ENCODE results near the gene MTA2. TPM values are rescaled to one million over a fixed set of nuclear protein-coding genes. Genes with fewer than 3 reads are reported as not detected.
A peak's percentile ranks its signal among the peaks of the same experiment; 100 is the strongest.

Gene MTA2
- total RNA-seq, 2 experiments from 2014 or later: 191 to 197 TPM

- no peaks in the 10 kb centered on the region for H3K27me3 Mint-ChIP-seq (ENCODE audit: low read depth)
- H3K4me1 Mint-ChIP-seq (ENCODE audit: low read depth): peaks cover 57% of the 10 kb centered on the region
- DNase-seq: peak; percentile 74
- peak overlapping the region; percentile 98 for H3K27ac Mint-ChIP-seq
- intact Hi-C loops (cut with micrococcal nuclease): loop anchor here (1.0 to 5.0 kb wide), 6 partner anchors 9 to 160 kb away; partner anchors contain the start of genes B3GAT3, C11orf98, CSKMT and GANAB
- CTCF ChIA-PET: interaction anchor here (0.7 to 5.3 kb wide), 15 partner anchors 9 to 311 kb away, joined by 3 to 28 read pairs (median 4); partner anchors contain the start of genes C11orf98, CSKMT, MTA2 and TUT1
- H3K9me3 Mint-ChIP-seq: no peaks in the 10 kb centered on the region
- H3K4me3 Mint-ChIP-seq: peak overlapping the region; percentile 99
- peaks cover 28% of the 10 kb centered on the region for H3K36me3 Mint-ChIP-seq (ENCODE audit: low read depth)
These were observed 10.2 kb upstream of the MTA2 start for GRCh38 chr11:62611705-62612365.

GRCh38 chr11:62610814-62611704 is 9.4 kb upstream of the MTA2 start:
- CTCF ChIA-PET: interaction anchor here (0.7 to 5.3 kb wide), 19 partner anchors 8 to 312 kb away, joined by 3 to 28 read pairs (median 4); partner anchors contain the start of genes C11orf98, CSKMT, MTA2 and TUT1
- peaks cover 59% of the 10 kb centered on the region for H3K4me1 Mint-ChIP-seq (ENCODE audit: low read depth)
- H3K27me3 Mint-ChIP-seq (ENCODE audit: low read depth): no peaks in the 10 kb centered on the region
- peak overlapping the region; percentile 99 for H3K4me3 Mint-ChIP-seq
- no peak for DNase-seq
- peaks cover 30% of the 10 kb centered on the region for H3K36me3 Mint-ChIP-seq (ENCODE audit: low read depth)
- H3K27ac Mint-ChIP-seq: peak overlapping the region; percentile 98
- H3K9me3 Mint-ChIP-seq: no peaks in the 10 kb centered on the region
- intact Hi-C loops (cut with micrococcal nuclease): loop anchor here (1.0 to 5.0 kb wide), 2 partner anchors 10 to 161 kb away; partner anchors contain the start of genes MTA2 and TAF6L

- Mint-ChIP-seq H3K4me1 (ENCODE audit: low read depth) (peaks cover 60% of the 10 kb centered on the region), H3K27ac (peak overlapping the region; percentile 61), H3K36me3 (ENCODE audit: low read depth) (peaks cover 32% of the 10 kb centered on the region), H3K9me3 (no peaks in the 10 kb centered on the region), H3K4me3 (peak overlapping the region; percentile 99), H3K27me3 (ENCODE audit: low read depth) (no peaks in the 10 kb centered on the region)
- CTCF ChIA-PET: interaction anchor here (0.6 to 5.3 kb wide), 8 partner anchors 9 to 131 kb away, joined by 3 to 28 read pairs (median 4); partner anchors contain the start of genes C11orf98, CSKMT, MTA2 and TUT1
- no peak for DNase-seq
- intact Hi-C loops (cut with micrococcal nuclease): loop anchor here (5.0 kb wide), 1 partner anchor 162 kb away; the partner anchor contains the start of gene TAF6L
These were observed 8.7 kb upstream of the MTA2 start for GRCh38 chr11:62610403-62610802.

GRCh38 chr11:62608776-62609175 is 7.1 kb upstream of the MTA2 start:
- H3K9me3 Mint-ChIP-seq: no peaks in the 10 kb centered on the region
- intact Hi-C loops (cut with micrococcal nuclease): no loop called here
- no peak overlapping the region for H3K4me3 Mint-ChIP-seq
- no peak overlapping the region for H3K27ac Mint-ChIP-seq
- H3K36me3 Mint-ChIP-seq (ENCODE audit: low read depth): peaks cover 43% of the 10 kb centered on the region
- peaks cover 50% of the 10 kb centered on the region for H3K4me1 Mint-ChIP-seq (ENCODE audit: low read depth)
- no peak for DNase-seq
- CTCF ChIA-PET: interaction anchor here (5.3 kb wide), 1 partner anchor 16 kb away, joined by 28 read pairs; the partner anchor contains the start of gene TUT1
- no peaks in the 10 kb centered on the region for H3K27me3 Mint-ChIP-seq (ENCODE audit: low read depth)

- Mint-ChIP-seq H3K4me1 (ENCODE audit: low read depth) (peaks cover 51% of the 10 kb centered on the region), H3K27me3 (ENCODE audit: low read depth) (no peaks in the 10 kb centered on the region)
- CTCF ChIA-PET: interaction anchor here (0.5 to 5.3 kb wide), 3 partner anchors 15 to 1747 kb away, joined by 3 to 28 read pairs (median 3); partner anchors contain the start of gene TUT1
These were observed 6.0 kb upstream of the MTA2 start for GRCh38 chr11:62607714-62608113.

GRCh38 chr11:62605902-62606301 is 4.2 kb upstream of the MTA2 start:
- H3K27ac Mint-ChIP-seq: no peak overlapping the region
- H3K36me3 Mint-ChIP-seq (ENCODE audit: low read depth): peaks cover 51% of the 10 kb centered on the region
- intact Hi-C loops (cut with micrococcal nuclease): no loop called here
- no peak for DNase-seq
- no peaks in the 10 kb centered on the region for H3K9me3 Mint-ChIP-seq
- H3K4me1 Mint-ChIP-seq (ENCODE audit: low read depth): peaks cover 44% of the 10 kb centered on the region
- H3K4me3 Mint-ChIP-seq: no peak overlapping the region
- CTCF ChIA-PET: no interaction called here
- H3K27me3 Mint-ChIP-seq (ENCODE audit: low read depth): no peaks in the 10 kb centered on the region

More at GRCh38 chr11:62607714-62608113, 6.0 kb upstream of the MTA2 start:
- H3K27ac Mint-ChIP-seq: no peak overlapping the region
- intact Hi-C loops (cut with micrococcal nuclease): no loop called here
- no peaks in the 10 kb centered on the region for H3K9me3 Mint-ChIP-seq
- peaks cover 50% of the 10 kb centered on the region for H3K36me3 Mint-ChIP-seq (ENCODE audit: low read depth)
- DNase-seq: no peak
- H3K4me3 Mint-ChIP-seq: no peak overlapping the region

- Mint-ChIP-seq H3K4me3 (no peak overlapping the region), H3K27ac (no peak overlapping the region), H3K4me1 (ENCODE audit: low read depth) (peaks cover 40% of the 10 kb centered on the region), H3K36me3 (ENCODE audit: low read depth) (peaks cover 53% of the 10 kb centered on the region), H3K9me3 (no peaks in the 10 kb centered on the region), H3K27me3 (ENCODE audit: low read depth) (no peaks in the 10 kb centered on the region)
- DNase-seq: no peak
- intact Hi-C loops (cut with micrococcal nuclease): no loop called here
- CTCF ChIA-PET: interaction anchor here (1.2 kb wide), 1 partner anchor 14 kb away, joined by 3 read pairs; the partner anchor contains the start of gene TUT1
These were observed 3.8 kb upstream of the MTA2 start for GRCh38 chr11:62605467-62605866.

- Mint-ChIP-seq H3K4me3 (no peak overlapping the region), H3K27me3 (ENCODE audit: low read depth) (no peaks in the 10 kb centered on the region), H3K9me3 (no peaks in the 10 kb centered on the region), H3K36me3 (ENCODE audit: low read depth) (peaks cover 58% of the 10 kb centered on the region), H3K27ac (no peak overlapping the region), H3K4me1 (ENCODE audit: low read depth) (peaks cover 39% of the 10 kb centered on the region)
- CTCF ChIA-PET: interaction anchor here (0.7 to 1.2 kb wide), 2 partner anchors 13 to 88 kb away, joined by 3 read pairs; partner anchors contain the start of gene TUT1
- intact Hi-C loops (cut with micrococcal nuclease): no loop called here
- DNase-seq: no peak
These were observed 2.9 kb upstream of the MTA2 start for GRCh38 chr11:62604460-62605120.

GRCh38 chr11:62603776-62604299 is 2.2 kb upstream of the MTA2 start:
- Mint-ChIP-seq H3K4me1 (ENCODE audit: low read depth) (peaks cover 43% of the 10 kb centered on the region), H3K9me3 (no peaks in the 10 kb centered on the region), H3K4me3 (no peak overlapping the region), H3K36me3 (ENCODE audit: low read depth) (peaks cover 58% of the 10 kb centered on the region), H3K27ac (peak overlapping the region; percentile 4), H3K27me3 (ENCODE audit: low read depth) (no peaks in the 10 kb centered on the region)
- intact Hi-C loops (cut with micrococcal nuclease): no loop called here
- CTCF ChIA-PET: interaction anchor here (0.7 to 1.6 kb wide), 2 partner anchors 8 to 88 kb away, joined by 3 to 4 read pairs; no protein-coding TSS in a partner anchor
- no peak for DNase-seq

GRCh38 chr11:62603072-62603408 is 1.4 kb upstream of the MTA2 start:
- peak overlapping the region; percentile 10 for H3K4me3 Mint-ChIP-seq
- H3K36me3 Mint-ChIP-seq (ENCODE audit: low read depth): peaks cover 64% of the 10 kb centered on the region
- peaks cover 44% of the 10 kb centered on the region for H3K4me1 Mint-ChIP-seq (ENCODE audit: low read depth)
- no peaks in the 10 kb centered on the region for H3K27me3 Mint-ChIP-seq (ENCODE audit: low read depth)
- H3K9me3 Mint-ChIP-seq: no peaks in the 10 kb centered on the region
- DNase-seq: no peak
- CTCF ChIA-PET: interaction anchor here (1.6 kb wide), 1 partner anchor 8 kb away, joined by 4 read pairs; no protein-coding TSS in a partner anchor
- H3K27ac Mint-ChIP-seq: no peak overlapping the region
- intact Hi-C loops (cut with micrococcal nuclease): no loop called here
